Thymus (tissue), 11 donors: Measurements from ENCODE around the gene XYLB. TPM values are rescaled to one million over a fixed set of nuclear protein-coding genes. Genes with fewer than 3 reads are reported as not detected.

ENCODE experiments used
- DNase-seq, 9 donors: peaks; one replicate each; pipeline ENCODE4 v3.0.0-alpha.2; 2013; ENCODE audit warnings: low spot score in 9 of 9, low read depth in 6 of 9, missing footprints in 1 of 9
- H3K27ac ChIP-seq, 2 donors: one replicate each; pipeline ENCODE4 v1.5.1; 2013; ENCODE audit warnings: control low read depth in 1 of 2, low read depth in 1 of 2, low read length in 1 of 2, mild to moderate bottlenecking in 1 of 2, moderate library complexity in 1 of 2
- H3K27me3 ChIP-seq, 2 donors: one replicate each; pipeline ENCODE4 v1.5.1; 2013; ENCODE audit warnings: low read length in 1 of 2; ENCODE audit not compliant: control insufficient read depth in 2 of 2, insufficient read depth in 1 of 2
- H3K36me3 ChIP-seq, 2 donors: one replicate each; pipeline ENCODE4 v1.5.1; 2013; ENCODE audit warnings: low read length in 1 of 2, mild to moderate bottlenecking in 1 of 2, moderate library complexity in 1 of 2; ENCODE audit not compliant: control insufficient read depth in 2 of 2, insufficient read depth in 2 of 2
- H3K4me1 ChIP-seq, 2 donors: one replicate each; pipeline ENCODE4 v1.5.1; 2013; ENCODE audit warnings: low read length in 2 of 2; ENCODE audit not compliant: control insufficient read depth in 2 of 2, insufficient read depth in 2 of 2
- H3K4me3 ChIP-seq, 2 donors: one replicate each; pipeline ENCODE4 v1.5.1; 2013; ENCODE audit warnings: low read length in 2 of 2, control low read depth in 1 of 2, mild to moderate bottlenecking in 1 of 2
- H3K9me3 ChIP-seq, 2 donors: one replicate each; pipeline ENCODE4 v1.5.1; 2013; ENCODE audit warnings: low read length in 1 of 2, mild to moderate bottlenecking in 1 of 2; ENCODE audit not compliant: control insufficient read depth in 2 of 2, insufficient read depth in 1 of 2
- WGBS: extraction: QIAGEN DNeasy Blood & Tissue Kit; methylation state at CpG from one replicate; pipeline ENCODE4 v1.1.7; 2013; 5-methylcytosine and 5-hydroxymethylcytosine counted together
- polyA plus RNA-seq: library from polyadenylated mRNA; stranded (reverse); fragments of 200-250 nt; gene quantifications from one replicate; pipeline ENCODE4 v1.2.3, GENCODE V29; 2013
- total RNA-seq: library from RNA; stranded (reverse); fragments of 120-200 nt; gene quantifications from one replicate; pipeline ENCODE4 v1.2.4, GENCODE V29; 2013
- donor health status: healthy.

The XYLB gene
- total and polyA plus RNA-seq, 2 donors, result 0.43 to 2.2 TPM

- H3K4me3 ChIP-seq, result no peak overlapping the region
- H3K9me3 ChIP-seq, result peaks cover 0 to 3% of the 10 kb centered on the region in 2 donors
- H3K4me1 ChIP-seq, result peaks cover 6 to 35% of the 10 kb centered on the region in 2 donors
- no peaks in the 10 kb centered on the region for H3K27me3 ChIP-seq
- H3K36me3 ChIP-seq, result peaks cover 4% of the 10 kb centered on the region in 2 donors
- DNase-seq, result no peak
- 96% methylated on average over 12 of the region's 12 CpGs for WGBS
- H3K27ac ChIP-seq, result no peak overlapping the region
Observed at GRCh38 chr3:38460377-38461270, 114.0 kb downstream of the XYLB start.

Other genes with a start within 250 kb of the XYLB start
- 33.3 TPM for gene ACAA1, start 209.7 kb upstream of the XYLB start, total RNA-seq
- gene ACAA1, start 209.7 kb upstream of the XYLB start, polyA plus RNA-seq, result 75.2 TPM
- gene MYD88, start 208.1 kb upstream of the XYLB start, total RNA-seq, result 15.1 TPM
- 54.3 TPM for gene MYD88, start 208.1 kb upstream of the XYLB start, polyA plus RNA-seq
- gene OXSR1, start 181.2 kb upstream of the XYLB start, total RNA-seq, result 33.0 TPM
- gene OXSR1, start 181.2 kb upstream of the XYLB start, polyA plus RNA-seq, result 23.0 TPM
- 0.09 TPM for gene SLC22A13, start 81.0 kb upstream of the XYLB start, total RNA-seq
- gene SLC22A13, start 81.0 kb upstream of the XYLB start, polyA plus RNA-seq, result 0.07 TPM
- 0.05 TPM for gene SLC22A14, start 64.5 kb upstream of the XYLB start, total RNA-seq
- gene SLC22A14, start 64.5 kb upstream of the XYLB start, polyA plus RNA-seq, result 0.21 TPM
- 6.3 TPM for gene ACVR2B, start 107.1 kb downstream of the XYLB start, total RNA-seq
- gene ACVR2B, start 107.1 kb downstream of the XYLB start, polyA plus RNA-seq, result 2.4 TPM
- 9.0 TPM for gene EXOG, start 149.6 kb downstream of the XYLB start, total RNA-seq
- 14.4 TPM for gene EXOG, start 149.6 kb downstream of the XYLB start, polyA plus RNA-seq